ENCODE measurements around the gene POLE3.
"Not testable (repeated sequence)": the region's sequence is repeated elsewhere in the genome, so short reads cannot be mapped to it uniquely, and the experiment has no call there.

Gene POLE3

DNA sequence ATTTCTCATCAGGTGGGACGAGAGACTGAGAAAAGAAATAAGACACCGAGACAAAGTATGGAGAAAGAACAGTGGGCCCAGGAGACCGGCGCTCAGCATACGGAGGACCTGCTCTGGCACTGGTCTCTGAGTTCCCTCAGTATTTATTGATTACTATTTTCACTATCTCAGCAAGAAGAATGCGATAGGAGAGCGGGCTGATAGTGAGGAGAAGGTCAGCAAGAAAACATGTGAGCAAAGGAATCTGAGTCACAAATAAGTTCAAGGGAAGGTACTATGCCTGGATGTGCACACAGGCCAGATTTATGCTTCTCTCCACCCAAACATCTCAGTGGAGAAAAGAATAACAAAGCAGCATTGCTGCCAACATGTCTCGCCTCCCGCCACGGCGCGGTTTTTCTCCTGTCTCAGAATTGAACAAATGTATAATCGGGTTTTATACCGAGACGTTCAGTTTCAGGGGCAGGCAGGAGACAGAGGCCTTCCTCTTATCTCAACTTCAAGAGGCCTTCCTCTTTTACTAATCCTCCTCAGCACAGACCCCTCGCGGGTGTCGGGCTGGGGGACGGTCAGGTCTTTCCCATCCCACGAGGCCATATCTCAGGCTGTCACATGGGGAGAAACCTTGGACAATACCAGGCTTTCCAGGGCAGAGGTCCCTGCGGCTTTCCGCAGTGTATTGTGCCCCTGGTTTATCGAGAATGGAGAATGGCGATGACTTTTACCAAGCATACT is 31.2 kb downstream of the POLE3 start:
- not testable (repeated sequence) for H3K27me3 ChIP-seq (ENCODE audit: control insufficient read depth, insufficient read depth, low read length, poor library complexity, severe bottlenecking); H3K4me1 ChIP-seq (ENCODE audit: control insufficient read depth, insufficient read depth, low read length); H3K36me3 ChIP-seq (ENCODE audit: control insufficient read depth, insufficient read depth, low read length); H3K27ac ChIP-seq (ENCODE audit: insufficient read depth, low read depth, low read length, poor library complexity, severe bottlenecking); H3K4me3 ChIP-seq (ENCODE audit: insufficient read depth, low read depth, low read length); H3K9me3 ChIP-seq (ENCODE audit: control insufficient read depth, low read length)
- WGBS, 2 experiments = 85 to 88% methylated on average over 24 of the region's 24 CpGs

DNA sequence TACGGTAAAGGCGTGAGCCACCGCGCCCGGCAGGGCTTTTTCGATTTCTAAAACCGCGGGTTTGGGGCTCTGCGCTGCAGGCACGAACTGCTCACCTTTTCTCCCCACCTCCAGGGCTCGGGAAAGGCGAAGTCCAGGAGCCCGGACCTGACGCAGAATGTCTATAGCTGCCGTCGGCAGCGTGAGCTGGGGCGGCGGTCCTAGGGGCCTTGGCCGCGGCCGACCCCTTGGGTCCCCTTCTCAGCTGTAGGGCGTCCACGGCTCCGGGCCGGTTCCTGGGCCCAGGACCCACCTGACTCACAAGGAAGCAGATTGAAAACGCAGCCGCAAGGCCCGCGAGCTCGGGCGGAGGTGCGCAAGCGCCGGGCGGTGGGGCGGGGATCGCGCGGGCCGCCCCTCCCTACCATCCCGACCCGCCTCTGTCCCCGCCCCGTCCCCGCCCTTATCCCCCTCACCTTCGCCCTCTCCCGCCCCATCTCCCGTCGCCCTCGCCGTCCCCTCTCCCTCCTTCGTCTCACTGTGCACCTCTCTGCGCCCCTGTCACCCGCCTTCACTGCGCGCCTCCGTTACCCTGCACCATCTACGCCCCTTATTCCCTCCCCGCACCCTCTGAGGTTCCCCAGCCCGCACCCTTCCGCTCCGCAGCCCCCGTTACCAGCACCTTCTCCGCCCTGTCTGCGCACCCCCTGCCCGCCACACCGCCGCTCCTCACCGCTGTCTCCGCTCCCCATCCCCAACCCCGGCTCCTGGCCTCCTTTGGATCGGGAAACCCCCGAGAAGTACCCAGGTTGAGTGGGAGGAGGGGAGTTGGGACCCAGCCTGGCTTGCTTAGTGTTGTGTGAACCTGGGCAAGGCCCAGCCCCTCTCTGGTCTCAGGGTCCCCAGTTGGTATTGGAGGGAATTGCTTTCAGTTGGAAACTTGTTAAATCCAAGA is 33.6 kb downstream of the POLE3 start, which contains the start of gene HDHD3:
Gene HDHD3, minus strand, starts transcription at position 353 of the 934 bp plus-strand sequence. CDS start 2,632 bp downstream, outside the sequence.
- Histone ChIP-seq H3K36me3 (ENCODE audit: control insufficient read depth, insufficient read depth, low read length) (peaks cover 5% of the 10 kb centered on the region), H3K4me3 (ENCODE audit: insufficient read depth, low read depth, low read length) (peak within 1 kb of the TSS; percentile 71), H3K9me3 (ENCODE audit: control insufficient read depth, low read length) (no peaks in the 10 kb centered on the region), H3K27ac (ENCODE audit: insufficient read depth, low read depth, low read length, poor library complexity, severe bottlenecking) (no peak within 1 kb of the TSS), H3K4me1 (ENCODE audit: control insufficient read depth, insufficient read depth, low read length) (no peaks in the 10 kb centered on the region), H3K27me3 (ENCODE audit: control insufficient read depth, insufficient read depth, low read length, poor library complexity, severe bottlenecking) (no peaks in the 10 kb centered on the region)
- WGBS, 2 experiments = 0% methylated on average over 69 to 74 of the region's 74 CpGs

DNA sequence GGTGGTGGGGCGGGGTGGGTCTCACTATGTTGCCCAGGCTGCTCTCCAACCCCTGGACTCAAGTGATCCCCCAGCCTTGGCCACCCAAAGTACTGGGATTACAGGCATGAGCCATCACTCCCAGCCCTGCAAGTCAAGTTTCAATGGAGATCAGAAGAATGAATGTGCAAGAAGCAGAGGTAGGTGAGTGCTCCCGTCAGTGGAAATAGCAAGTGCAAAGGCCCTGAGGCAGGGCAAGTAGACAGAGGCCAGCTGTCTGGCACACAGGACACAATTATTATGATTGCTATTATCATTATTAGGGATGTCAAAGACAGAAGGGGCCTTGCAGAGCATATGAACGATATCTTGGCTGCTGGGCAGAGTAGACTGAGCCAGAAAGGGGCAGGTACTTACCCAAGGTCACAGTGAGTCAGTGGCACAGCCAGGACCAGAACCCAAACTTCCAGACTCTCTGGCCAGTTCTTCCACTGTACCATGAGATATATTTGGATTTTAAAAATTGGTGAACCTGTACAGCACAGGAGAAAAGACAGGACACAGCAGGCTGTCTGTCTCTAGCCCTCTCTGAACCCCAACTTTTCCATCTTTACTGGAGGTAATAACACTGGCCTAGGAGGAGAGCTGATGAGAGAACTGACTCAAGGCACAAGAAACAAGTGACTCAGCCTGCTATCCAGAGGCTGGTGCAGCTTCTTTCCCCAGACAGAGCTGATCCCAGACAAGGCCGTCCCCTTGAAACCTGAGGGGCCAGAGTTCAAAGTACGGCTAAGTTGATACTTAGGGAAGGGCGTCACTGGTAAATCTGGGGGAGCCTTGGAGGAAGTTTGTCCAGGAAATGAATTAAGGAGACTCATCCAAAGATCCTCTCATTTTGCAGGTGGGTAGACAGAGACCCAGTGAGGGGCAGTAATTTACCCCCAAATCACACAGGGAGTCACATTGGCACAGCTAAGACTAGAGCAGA is 35.1 kb downstream of the POLE3 start:
- H3K4me1 ChIP-seq (ENCODE audit: control insufficient read depth, insufficient read depth, low read length) = no peaks in the 10 kb centered on the region
- peak overlapping the region; percentile 19 for H3K4me3 ChIP-seq (ENCODE audit: insufficient read depth, low read depth, low read length)
- H3K27me3 ChIP-seq (ENCODE audit: control insufficient read depth, insufficient read depth, low read length, poor library complexity, severe bottlenecking) = no peaks in the 10 kb centered on the region
- no peak overlapping the region for H3K27ac ChIP-seq (ENCODE audit: insufficient read depth, low read depth, low read length, poor library complexity, severe bottlenecking)
- WGBS, 2 experiments = 83 to 84% methylated on average over 6 of the region's 6 CpGs
- peaks cover 5% of the 10 kb centered on the region for H3K36me3 ChIP-seq (ENCODE audit: control insufficient read depth, insufficient read depth, low read length)
- no peaks in the 10 kb centered on the region for H3K9me3 ChIP-seq (ENCODE audit: control insufficient read depth, low read length)

DNA sequence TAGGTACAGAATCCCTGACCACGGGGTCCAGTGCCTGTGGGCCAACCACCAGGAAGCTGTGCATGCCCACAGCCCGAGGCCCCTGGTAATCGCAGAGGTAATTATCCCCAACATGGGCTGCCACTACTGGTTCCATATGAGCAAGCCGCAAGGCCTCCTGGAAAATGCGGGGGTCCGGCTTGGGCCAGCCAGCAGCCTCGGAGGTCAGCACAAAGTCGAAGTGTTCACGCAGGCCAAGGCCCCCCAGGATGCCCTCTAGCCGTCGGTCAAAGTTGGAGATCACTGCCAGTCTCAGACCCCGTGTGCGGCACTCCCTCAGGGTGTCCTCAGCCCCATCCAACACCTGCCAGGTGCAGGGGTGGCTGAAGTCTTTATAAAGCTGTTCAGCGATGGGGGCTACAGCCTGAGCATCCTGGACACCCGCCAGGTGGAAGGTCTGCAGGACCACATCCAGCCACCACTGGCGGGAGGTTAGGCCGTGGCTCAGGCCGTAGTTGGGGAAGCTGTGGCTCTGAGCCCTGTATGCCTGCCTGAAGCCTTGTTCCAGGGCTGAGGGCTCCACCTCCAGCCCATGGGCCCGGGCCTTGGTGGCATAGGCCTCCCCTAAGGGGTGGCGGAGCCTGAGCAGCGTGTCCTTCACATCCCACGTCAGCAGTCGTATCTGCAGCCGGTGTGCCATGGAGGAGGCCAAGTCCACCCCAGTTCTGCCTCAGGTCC is 36.6 kb downstream of the POLE3 start:
- H3K27ac ChIP-seq (ENCODE audit: insufficient read depth, low read depth, low read length, poor library complexity, severe bottlenecking) = no peak overlapping the region
- H3K9me3 ChIP-seq (ENCODE audit: control insufficient read depth, low read length) = no peaks in the 10 kb centered on the region
- H3K36me3 ChIP-seq (ENCODE audit: control insufficient read depth, insufficient read depth, low read length) = peaks cover 5% of the 10 kb centered on the region
- no peak overlapping the region for H3K4me3 ChIP-seq (ENCODE audit: insufficient read depth, low read depth, low read length)
- H3K27me3 ChIP-seq (ENCODE audit: control insufficient read depth, insufficient read depth, low read length, poor library complexity, severe bottlenecking) = no peaks in the 10 kb centered on the region
- H3K4me1 ChIP-seq (ENCODE audit: control insufficient read depth, insufficient read depth, low read length) = no peaks in the 10 kb centered on the region
- 93 to 94% methylated on average over 24 of the region's 24 CpGs for WGBS, 2 experiments

DNA sequence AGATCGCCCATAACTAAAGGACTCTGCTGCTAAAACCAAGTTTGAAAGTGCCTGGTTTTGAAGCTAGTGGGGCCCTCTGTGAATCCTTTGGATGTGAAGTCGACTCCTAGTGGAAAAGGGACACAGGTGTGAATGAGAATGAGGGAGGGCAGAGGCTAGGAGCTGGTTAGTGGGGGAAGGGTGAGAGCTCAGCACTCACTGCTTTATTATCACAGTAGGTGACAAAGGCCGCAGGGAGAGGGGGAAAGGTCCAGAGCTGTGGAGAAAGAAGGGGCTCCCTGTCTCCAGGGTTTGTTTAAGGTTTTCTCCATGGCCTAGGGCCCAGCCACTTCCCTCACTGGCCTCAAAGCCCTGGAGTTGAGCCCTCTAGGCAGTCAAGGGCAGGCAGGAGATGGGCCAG is 37.2 kb downstream of the POLE3 start:
- Histone ChIP-seq H3K27me3 (ENCODE audit: control insufficient read depth, insufficient read depth, low read length, poor library complexity, severe bottlenecking) (no peaks in the 10 kb centered on the region), H3K27ac (ENCODE audit: insufficient read depth, low read depth, low read length, poor library complexity, severe bottlenecking) (no peak overlapping the region), H3K4me1 (ENCODE audit: control insufficient read depth, insufficient read depth, low read length) (no peaks in the 10 kb centered on the region), H3K4me3 (ENCODE audit: insufficient read depth, low read depth, low read length) (no peak overlapping the region), H3K36me3 (ENCODE audit: control insufficient read depth, insufficient read depth, low read length) (peaks cover 5% of the 10 kb centered on the region), H3K9me3 (ENCODE audit: control insufficient read depth, low read length) (no peaks in the 10 kb centered on the region)
- 71 to 75% methylated on average over 3 of the region's 3 CpGs for WGBS, 2 experiments

DNA sequence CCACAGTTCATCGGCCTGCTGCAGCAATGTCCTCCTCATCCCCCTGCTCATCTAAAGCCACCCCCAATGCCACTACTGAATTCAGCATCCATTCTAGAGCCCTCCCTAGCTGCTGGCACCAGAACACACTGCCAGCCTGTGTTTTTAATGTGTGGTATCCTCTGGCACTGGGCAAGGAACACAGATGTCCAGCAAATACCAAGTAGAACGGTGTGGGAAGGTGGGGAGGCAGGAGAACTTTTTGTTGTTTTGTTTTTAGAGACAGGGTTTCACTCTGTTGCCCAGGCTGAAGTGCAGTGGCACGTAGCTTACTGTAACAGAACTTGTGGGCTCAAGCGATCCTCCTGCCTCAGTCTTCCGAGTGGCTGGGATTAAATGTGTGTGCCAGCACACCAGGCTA is 38.4 kb downstream of the POLE3 start:
- H3K9me3 ChIP-seq (ENCODE audit: control insufficient read depth, low read length) = no peaks in the 10 kb centered on the region
- peaks cover 5% of the 10 kb centered on the region for H3K36me3 ChIP-seq (ENCODE audit: control insufficient read depth, insufficient read depth, low read length)
- H3K27ac ChIP-seq (ENCODE audit: insufficient read depth, low read depth, low read length, poor library complexity, severe bottlenecking) = no peak overlapping the region
- H3K4me1 ChIP-seq (ENCODE audit: control insufficient read depth, insufficient read depth, low read length) = no peaks in the 10 kb centered on the region
- H3K4me3 ChIP-seq (ENCODE audit: insufficient read depth, low read depth, low read length) = no peak overlapping the region
- 93 to 95% methylated on average over 5 of the region's 5 CpGs for WGBS, 2 experiments
- H3K27me3 ChIP-seq (ENCODE audit: control insufficient read depth, insufficient read depth, low read length, poor library complexity, severe bottlenecking) = no peaks in the 10 kb centered on the region

DNA sequence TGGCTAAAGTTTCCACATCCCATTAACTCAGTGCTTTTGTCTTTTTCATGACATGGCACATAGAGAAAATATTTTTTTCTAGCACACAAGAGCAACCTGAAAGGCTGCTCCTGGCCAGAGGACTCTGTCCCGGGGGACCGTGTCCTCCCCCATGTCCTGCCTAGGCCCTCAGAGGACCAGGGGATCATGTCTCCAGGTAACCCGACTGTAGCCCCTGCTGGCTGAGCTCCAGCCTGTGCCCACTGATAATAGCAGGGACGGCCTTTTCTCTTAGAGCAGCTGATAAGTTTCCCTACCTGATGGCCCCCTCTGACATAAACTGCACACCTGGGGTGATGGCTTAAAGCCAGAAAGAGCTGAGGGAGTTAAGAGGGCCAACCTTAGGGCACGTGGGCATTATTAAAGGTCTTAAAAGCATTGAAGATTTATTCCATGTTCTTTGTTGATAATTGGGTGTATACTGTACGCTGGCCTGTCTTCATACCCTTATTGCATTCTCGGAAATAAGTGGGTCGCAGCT is 39.6 kb downstream of the POLE3 start:
- no peak overlapping the region for H3K27ac ChIP-seq (ENCODE audit: insufficient read depth, low read depth, low read length, poor library complexity, severe bottlenecking)
- H3K27me3 ChIP-seq (ENCODE audit: control insufficient read depth, insufficient read depth, low read length, poor library complexity, severe bottlenecking) = no peaks in the 10 kb centered on the region
- H3K9me3 ChIP-seq (ENCODE audit: control insufficient read depth, low read length) = no peaks in the 10 kb centered on the region
- H3K4me3 ChIP-seq (ENCODE audit: insufficient read depth, low read depth, low read length) = no peak overlapping the region
- 89 to 90% methylated on average over 8 of the region's 8 CpGs for WGBS, 2 experiments
- no peaks in the 10 kb centered on the region for H3K4me1 ChIP-seq (ENCODE audit: control insufficient read depth, insufficient read depth, low read length)
- peaks cover 5% of the 10 kb centered on the region for H3K36me3 ChIP-seq (ENCODE audit: control insufficient read depth, insufficient read depth, low read length)

DNA sequence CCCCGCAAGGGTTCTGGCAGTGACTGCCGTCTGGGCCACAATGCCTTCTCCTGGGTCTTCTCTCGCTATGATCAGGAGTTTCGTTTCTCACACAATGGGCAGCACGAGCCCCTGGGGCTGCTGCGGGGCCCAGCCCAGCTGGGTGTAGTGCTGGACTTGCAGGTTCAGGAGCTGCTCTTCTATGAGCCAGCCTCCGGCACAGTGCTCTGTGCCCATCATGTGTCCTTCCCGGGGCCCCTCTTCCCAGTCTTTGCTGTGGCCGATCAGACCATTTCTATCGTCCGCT is 40.7 kb downstream of the POLE3 start:
- no peak overlapping the region for H3K27ac ChIP-seq (ENCODE audit: insufficient read depth, low read depth, low read length, poor library complexity, severe bottlenecking)
- no peaks in the 10 kb centered on the region for H3K4me1 ChIP-seq (ENCODE audit: control insufficient read depth, insufficient read depth, low read length)
- H3K4me3 ChIP-seq (ENCODE audit: insufficient read depth, low read depth, low read length) = no peak overlapping the region
- peaks cover 5% of the 10 kb centered on the region for H3K36me3 ChIP-seq (ENCODE audit: control insufficient read depth, insufficient read depth, low read length)
- H3K9me3 ChIP-seq (ENCODE audit: control insufficient read depth, low read length) = no peaks in the 10 kb centered on the region
- WGBS, 2 experiments = 84 to 85% methylated on average over 11 of the region's 11 CpGs
- no peaks in the 10 kb centered on the region for H3K27me3 ChIP-seq (ENCODE audit: control insufficient read depth, insufficient read depth, low read length, poor library complexity, severe bottlenecking)

Data from ectodermal cell (in vitro differentiated cells).